ENCODE measurements around the gene NACC2.
A peak's percentile ranks its signal among the peaks of the same experiment; 100 is the strongest.
"Not testable (repeated sequence)": the region's sequence is repeated elsewhere in the genome, so short reads cannot be mapped to it uniquely, and the experiment has no call there.

NACC2 gene

GRCh38 chr9:135968601-135969000 lies 126.5 kb downstream of the NACC2 start:
- no peak for DNase-seq

GRCh38 chr9:135968083-135968476 lies 127.0 kb downstream of the NACC2 start:
- no peak for DNase-seq

GRCh38 chr9:135966916-135967260 lies 128.2 kb downstream of the NACC2 start:
- DNase-seq = not testable (repeated sequence)

GRCh38 chr9:135965124-135965756 lies 129.8 kb downstream of the NACC2 start:
- no peak for DNase-seq

- no peak for DNase-seq
These were observed 131.2 kb downstream of the NACC2 start for GRCh38 chr9:135963938-135964337.

GRCh38 chr9:135963338-135963737 lies 131.8 kb downstream of the NACC2 start:
- no peak for DNase-seq

- no peak for DNase-seq
These were observed 132.3 kb downstream of the NACC2 start for GRCh38 chr9:135962696-135963307.

- DNase-seq = no peak
These were observed 133.0 kb downstream of the NACC2 start for GRCh38 chr9:135961811-135962695.

- peak; percentile 45 to 98 (median 90) for DNase-seq
These were observed 133.8 kb downstream of the NACC2 start, which contains the start of gene UBAC1 for GRCh38 chr9:135961277-135961715. UBAC1 (minus strand) TSS chr9:135961373; CDS start chr9:135961162, 211 bp downstream.

GRCh38 chr9:135960411-135961276 lies 134.4 kb downstream of the NACC2 start:
- DNase-seq = peak in 3 of 56 donors; percentile 2 to 61 (median 59)

- no peak for DNase-seq
These were observed 135.3 kb downstream of the NACC2 start for GRCh38 chr9:135959814-135960213.

GRCh38 chr9:135958485-135958884 lies 136.6 kb downstream of the NACC2 start:
- peak in 8 of 56 donors; percentile 3 to 43 (median 16) for DNase-seq

GRCh38 chr9:135957431-135957830 lies 137.7 kb downstream of the NACC2 start:
- no peak for DNase-seq

- no peak for DNase-seq
These were observed 138.3 kb downstream of the NACC2 start for GRCh38 chr9:135956802-135957174.

Measured in amygdala (tissue), 56 donors.